GM10266 (cell line): Measurements from ENCODE around the gene CDC40.
"Not testable (repeated sequence)": the region's sequence is repeated elsewhere in the genome, so short reads cannot be mapped to it uniquely, and the experiment has no call there.

Source experiments
- DNase-seq: peaks from one replicate; pipeline ENCODE4 v3.0.0; 2012; ENCODE audit errors: extremely low spot score
- CTCF ChIP-seq: IDR thresholded peaks from 2 replicates; pipeline ENCODE4 v1.5.1; 2012; ENCODE audit warnings: mild to moderate bottlenecking, low read depth; ENCODE audit not compliant: control insufficient read depth, insufficient read depth; ENCODE audit errors: missing control alignments

Gene CDC40

GRCh38 chr6:110270165-110270564, 89.9 kb downstream of the CDC40 start:
- no peak for TF ChIP-seq CTCF
- no peak for DNase-seq

GRCh38 chr6:110271732-110272022, 91.5 kb downstream of the CDC40 start:
- no peak for DNase-seq
- TF ChIP-seq CTCF: no peak

GRCh38 chr6:110272781-110273180, 92.6 kb downstream of the CDC40 start:
- not testable (repeated sequence) for DNase-seq

GRCh38 chr6:110277100-110277665, 97.0 kb downstream of the CDC40 start:
- TF ChIP-seq CTCF: no peak
- no peak for DNase-seq
